ENCODE measurements around the gene WDR20. TPM values are rescaled to one million over a fixed set of nuclear protein-coding genes. Genes with fewer than 3 reads are reported as not detected.

The WDR20 gene
- total RNA-seq, 1 experiment from 2014 or later, result 25.6 TPM

GRCh38 chr14:102249041-102249440 is 109.3 kb downstream of the WDR20 start:
- H3K4me3 Mint-ChIP-seq, result no peak overlapping the region
- ChIA-PET POLR2A (interaction anchor here (0.6 kb wide), 1 partner anchor 55 kb away, joined by 4 read pairs; no protein-coding TSS in a partner anchor), CTCF (interaction anchor here (1.0 to 1.6 kb wide), 2 partner anchors 14 to 65 kb away, joined by 3 to 4 read pairs; no protein-coding TSS in a partner anchor)
- no peaks in the 10 kb centered on the region for H3K9me3 Mint-ChIP-seq
- peaks cover 5% of the 10 kb centered on the region; the same call in 1 of the 2 replicates for H3K27me3 Mint-ChIP-seq (ENCODE audit: low read depth)
- DNase-seq (ENCODE audit: low spot score) (no peak), ATAC-seq (no peak)
- no peaks in the 10 kb centered on the region for H3K36me3 Mint-ChIP-seq
- H3K27ac Mint-ChIP-seq, result no peak overlapping the region
- H3K4me1 Mint-ChIP-seq, result peaks cover 3% of the 10 kb centered on the region
- no peak for TF ChIP-seq ZBTB43 (CRISPR knock-in tag; IDR thresholded peaks at IDR 0.05)
- TF ChIP-seq ETV6 (CRISPR knock-in tag; IDR thresholded peaks at IDR 0.05), result no peak
- TF ChIP-seq ZBTB21 (CRISPR knock-in tag; IDR thresholded peaks at IDR 0.05; ENCODE audit: borderline replicate concordance), result no peak
- no peak for TF ChIP-seq EMX1 (CRISPR knock-in tag; IDR thresholded peaks at IDR 0.05)
- no peak for TF ChIP-seq SOX15 (CRISPR knock-in tag; IDR thresholded peaks at IDR 0.05)
- TF ChIP-seq, protein P1, sequence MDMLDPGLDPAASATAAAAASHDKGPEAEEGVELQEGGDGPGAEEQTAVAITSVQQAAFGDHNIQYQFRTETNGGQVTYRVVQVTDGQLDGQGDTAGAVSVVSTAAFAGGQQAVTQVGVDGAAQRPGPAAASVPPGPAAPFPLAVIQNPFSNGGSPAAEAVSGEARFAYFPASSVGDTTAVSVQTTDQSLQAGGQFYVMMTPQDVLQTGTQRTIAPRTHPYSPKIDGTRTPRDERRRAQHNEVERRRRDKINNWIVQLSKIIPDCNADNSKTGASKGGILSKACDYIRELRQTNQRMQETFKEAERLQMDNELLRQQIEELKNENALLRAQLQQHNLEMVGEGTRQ (CRISPR knock-in tag; IDR thresholded peaks at IDR 0.05), result no peak
- TF ChIP-seq TCF7 (CRISPR knock-in tag; IDR thresholded peaks at IDR 0.05; ENCODE audit: low read depth), result no peak
- TF ChIP-seq JAZF1 (CRISPR knock-in tag; IDR thresholded peaks at IDR 0.05), result no peak
- TF ChIP-seq RORB (CRISPR knock-in tag; IDR thresholded peaks at IDR 0.05), result no peak
- TF ChIP-seq, protein P2, sequence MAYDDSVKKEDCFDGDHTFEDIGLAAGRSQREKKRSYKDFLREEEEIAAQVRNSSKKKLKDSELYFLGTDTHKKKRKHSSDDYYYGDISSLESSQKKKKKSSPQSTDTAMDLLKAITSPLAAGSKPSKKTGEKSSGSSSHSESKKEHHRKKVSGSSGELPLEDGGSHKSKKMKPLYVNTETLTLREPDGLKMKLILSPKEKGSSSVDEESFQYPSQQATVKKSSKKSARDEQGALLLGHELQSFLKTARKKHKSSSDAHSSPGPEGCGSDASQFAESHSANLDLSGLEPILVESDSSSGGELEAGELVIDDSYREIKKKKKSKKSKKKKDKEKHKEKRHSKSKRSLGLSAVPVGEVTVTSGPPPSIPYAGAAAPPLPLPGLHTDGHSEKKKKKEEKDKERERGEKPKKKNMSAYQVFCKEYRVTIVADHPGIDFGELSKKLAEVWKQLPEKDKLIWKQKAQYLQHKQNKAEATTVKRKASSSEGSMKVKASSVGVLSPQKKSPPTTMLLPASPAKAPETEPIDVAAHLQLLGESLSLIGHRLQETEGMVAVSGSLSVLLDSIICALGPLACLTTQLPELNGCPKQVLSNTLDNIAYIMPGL (CRISPR knock-in tag; IDR thresholded peaks at IDR 0.05), result no peak

DNA sequence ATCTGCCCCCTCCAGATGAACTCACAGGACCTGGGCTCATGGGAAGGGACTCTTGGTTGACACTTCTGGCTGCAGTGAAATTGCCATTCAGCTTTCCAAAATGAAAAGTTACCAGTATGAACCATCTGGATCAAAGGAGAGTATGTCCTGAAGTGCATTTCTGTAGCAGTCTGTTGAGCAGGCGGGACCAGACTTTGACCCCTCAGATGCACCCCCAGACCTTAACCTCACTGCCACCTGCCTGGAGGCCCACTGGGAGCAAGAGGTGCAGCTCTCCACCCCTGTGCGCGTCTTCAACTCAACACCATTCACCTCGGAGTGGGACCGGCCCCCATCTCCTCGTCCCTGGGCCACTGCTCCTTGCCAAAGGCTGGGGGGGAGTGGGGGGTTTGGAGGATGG is 110.3 kb downstream of the WDR20 start:
- CTCF ChIA-PET, result interaction anchor here (1.0 kb wide), 1 partner anchor 13 kb away, joined by 3 read pairs; no protein-coding TSS in a partner anchor
- POLR2A ChIA-PET, result interaction anchor here (0.6 kb wide), 1 partner anchor 131 kb away, joined by 6 read pairs; no protein-coding TSS in a partner anchor
- H3K27ac Mint-ChIP-seq, result no peak overlapping the region
- H3K36me3 Mint-ChIP-seq, result no peaks in the 10 kb centered on the region
- H3K4me1 Mint-ChIP-seq, result peaks cover 3% of the 10 kb centered on the region
- H3K9me3 Mint-ChIP-seq, result no peaks in the 10 kb centered on the region
- H3K4me3 Mint-ChIP-seq, result no peak overlapping the region
- H3K27me3 Mint-ChIP-seq (ENCODE audit: low read depth), result peaks cover 5% of the 10 kb centered on the region; the same call in 1 of the 2 replicates
- DNase-seq (ENCODE audit: low spot score), result no peak
- no peak for ATAC-seq
- TF ChIP-seq GRHL2 (CRISPR knock-in tag; IDR thresholded peaks at IDR 0.05; ENCODE audit: insufficient replicate concordance, severe bottlenecking) (no peak), NFYB (CRISPR knock-in tag; conservative IDR thresholded peaks at IDR 0.05; ENCODE audit: low read depth) (no peak), PRDM15 (CRISPR knock-in tag; IDR thresholded peaks at IDR 0.05) (no peak), ZNF317 (CRISPR knock-in tag; IDR thresholded peaks at IDR 0.05; ENCODE audit: borderline replicate concordance, low read depth) (no peak), JUN (CRISPR knock-in tag; IDR thresholded peaks at IDR 0.05) (no peak), OVOL2 (CRISPR knock-in tag; IDR thresholded peaks at IDR 0.05; ENCODE audit: borderline replicate concordance) (no peak), ETV6 (CRISPR knock-in tag; IDR thresholded peaks at IDR 0.05) (no peak), NR3C1 (CRISPR knock-in tag; conservative IDR thresholded peaks at IDR 0.05; ENCODE audit: low read depth) (no peak), ZNF532 (CRISPR knock-in tag; IDR thresholded peaks at IDR 0.05; ENCODE audit: borderline replicate concordance) (no peak), GTF2I (CRISPR knock-in tag; conservative IDR thresholded peaks at IDR 0.05) (no peak), CREM (CRISPR knock-in tag; IDR thresholded peaks at IDR 0.05) (no peak), ZNF121 (CRISPR knock-in tag; IDR thresholded peaks at IDR 0.05) (no peak)
- TF ChIP-seq, protein P3, sequence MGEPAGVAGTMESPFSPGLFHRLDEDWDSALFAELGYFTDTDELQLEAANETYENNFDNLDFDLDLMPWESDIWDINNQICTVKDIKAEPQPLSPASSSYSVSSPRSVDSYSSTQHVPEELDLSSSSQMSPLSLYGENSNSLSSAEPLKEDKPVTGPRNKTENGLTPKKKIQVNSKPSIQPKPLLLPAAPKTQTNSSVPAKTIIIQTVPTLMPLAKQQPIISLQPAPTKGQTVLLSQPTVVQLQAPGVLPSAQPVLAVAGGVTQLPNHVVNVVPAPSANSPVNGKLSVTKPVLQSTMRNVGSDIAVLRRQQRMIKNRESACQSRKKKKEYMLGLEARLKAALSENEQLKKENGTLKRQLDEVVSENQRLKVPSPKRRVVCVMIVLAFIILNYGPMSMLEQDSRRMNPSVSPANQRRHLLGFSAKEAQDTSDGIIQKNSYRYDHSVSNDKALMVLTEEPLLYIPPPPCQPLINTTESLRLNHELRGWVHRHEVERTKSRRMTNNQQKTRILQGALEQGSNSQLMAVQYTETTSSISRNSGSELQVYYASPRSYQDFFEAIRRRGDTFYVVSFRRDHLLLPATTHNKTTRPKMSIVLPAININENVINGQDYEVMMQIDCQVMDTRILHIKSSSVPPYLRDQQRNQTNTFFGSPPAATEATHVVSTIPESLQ (CRISPR knock-in tag; IDR thresholded peaks at IDR 0.05), result no peak

Measured in WTC11 (cell line).